Stimulated activated CD4-positive, alpha-beta T cell treated with anti-CD3 and anti-CD28 coated beads, Interleukin-1b, Interleukin-23, amount 100 ng/mL, for 24 hours (primary cell): ENCODE measurements around the gene KIF23.

Source experiments
- DNase-seq, 4 experiments: peaks; one replicate each; pipeline ENCODE4 v3.0.0-alpha.2; 2020; ENCODE audit warnings: low read depth in 4 of 4, low spot score in 1 of 4

The KIF23 gene

GRCh38 chr15:69486481-69487110, 72.4 kb downstream of the KIF23 start:
- no peak for DNase-seq

GRCh38 chr15:69489073-69489571, 75.0 kb downstream of the KIF23 start:
- DNase-seq = no peak

- no peak for DNase-seq
These were observed 76.3 kb downstream of the KIF23 start for GRCh38 chr15:69490356-69491037.

GRCh38 chr15:69491038-69491505, 76.9 kb downstream of the KIF23 start:
- DNase-seq = no peak

- DNase-seq = no peak
These were observed 79.3 kb downstream of the KIF23 start for GRCh38 chr15:69493406-69493805.

- DNase-seq = no peak
These were observed 81.9 kb downstream of the KIF23 start for GRCh38 chr15:69496001-69496400.

- no peak for DNase-seq
These were observed 82.9 kb downstream of the KIF23 start for GRCh38 chr15:69497076-69497475.

GRCh38 chr15:69497667-69498066, 83.5 kb downstream of the KIF23 start:
- no peak for DNase-seq
